Neuronal stem cell (in vitro differentiated cells): Measurements from ENCODE around the gene FSTL4.

Experiments used
- DNase-seq: peaks from one replicate; pipeline ENCODE4 v3.0.0-alpha.2; 2013; ENCODE audit warnings: low spot score
- H2AFZ ChIP-seq: one replicate; pipeline ENCODE4 v1.6.1; 2013; ENCODE audit warnings: mild to moderate bottlenecking, low read length, inconsistent platforms
- H2AK5ac ChIP-seq: 2 replicates; pipeline ENCODE4 v1.6.1; 2013; ENCODE audit warnings: low read depth, mild to moderate bottlenecking, inconsistent platforms, low read length, moderate library complexity, mixed read lengths
- H2BK120ac ChIP-seq: 2 replicates; pipeline ENCODE4 v1.6.1; 2013; ENCODE audit warnings: low read depth, mild to moderate bottlenecking, inconsistent platforms, low read length, moderate library complexity, mixed read lengths
- H2BK12ac ChIP-seq: one replicate; pipeline ENCODE4 v1.6.1; 2013; ENCODE audit warnings: low read length, inconsistent platforms
- H2BK15ac ChIP-seq: 2 replicates; pipeline ENCODE4 v1.6.1; 2013; ENCODE audit warnings: mild to moderate bottlenecking, low read length, inconsistent platforms, mixed read lengths
- H2BK5ac ChIP-seq: one replicate; pipeline ENCODE4 v1.6.1; 2013; ENCODE audit warnings: inconsistent platforms, mild to moderate bottlenecking, low read length, moderate library complexity
- H3K14ac ChIP-seq: one replicate; pipeline ENCODE4 v1.6.1; 2013; ENCODE audit warnings: low read length, inconsistent platforms
- H3K18ac ChIP-seq: 2 replicates; pipeline ENCODE4 v1.6.1; 2013; ENCODE audit warnings: low read length, inconsistent platforms
- H3K23ac ChIP-seq: 2 replicates; pipeline ENCODE4 v1.6.1; 2013; ENCODE audit warnings: low read depth, mild to moderate bottlenecking, mixed read lengths, low read length, inconsistent platforms; ENCODE audit not compliant: poor library complexity
- H3K27ac ChIP-seq: replicated peaks from 3 replicates; pipeline ENCODE4 v1.5.1; 2013; ENCODE audit warnings: low read length, inconsistent platforms
- H3K27me3 ChIP-seq, 3 experiments: 2 replicates each; pipeline ENCODE4 v1.6.1; 2013; ENCODE audit warnings: low read length in 3 of 3, mild to moderate bottlenecking in 2 of 3, inconsistent platforms in 1 of 3, low read depth in 1 of 3, mixed read lengths in 1 of 3, moderate library complexity in 1 of 3; ENCODE audit not compliant: control insufficient read depth in 3 of 3, insufficient read depth in 3 of 3
- H3K36me3 ChIP-seq, 2 donors: replicated peaks in 1 of 2; 2 replicates each; pipeline ENCODE4 v1.6.1; 2013; ENCODE audit warnings: low read length in 2 of 2; ENCODE audit not compliant: control insufficient read depth in 2 of 2, insufficient read depth in 2 of 2
- H3K4ac ChIP-seq: 2 replicates; pipeline ENCODE4 v1.6.1; 2013; ENCODE audit warnings: inconsistent platforms, mild to moderate bottlenecking, low read length, moderate library complexity
- H3K4me1 ChIP-seq, 2 donors: 1 replicate in 1 of 2; 2 replicates in 1 of 2; pipeline ENCODE4 v1.6.1; 2013; ENCODE audit warnings: low read length in 2 of 2, low read depth in 1 of 2; ENCODE audit not compliant: control insufficient read depth in 2 of 2, insufficient read depth in 1 of 2
- H3K4me2 ChIP-seq: one replicate; pipeline ENCODE4 v1.6.1; 2013; ENCODE audit warnings: mild to moderate bottlenecking, low read length, inconsistent platforms; ENCODE audit not compliant: insufficient read depth, poor library complexity, severe bottlenecking
- H3K4me3 ChIP-seq, 2 donors: 2 replicates each; pipeline ENCODE4 v1.5.1; 2013; ENCODE audit warnings: low read length in 2 of 2, mild to moderate bottlenecking in 2 of 2, inconsistent platforms in 1 of 2, moderate library complexity in 1 of 2
- H3K79me1 ChIP-seq: one replicate; pipeline ENCODE4 v1.6.1; 2013; ENCODE audit warnings: low read depth, mild to moderate bottlenecking, inconsistent platforms, low read length, moderate library complexity
- H3K9ac ChIP-seq: one replicate; pipeline ENCODE4 v1.6.1; 2013; ENCODE audit warnings: mild to moderate bottlenecking, low read depth, low read length, inconsistent platforms; ENCODE audit not compliant: poor library complexity
- H3K9me3 ChIP-seq, 2 donors: replicated peaks in 1 of 2; 2 replicates each; pipeline versions ENCODE3 to v1.6.1; 2013; ENCODE audit warnings: low read length in 2 of 2, mild to moderate bottlenecking in 2 of 2, inconsistent platforms in 1 of 2, low read depth in 1 of 2, mixed read lengths in 1 of 2, moderate library complexity in 1 of 2; ENCODE audit not compliant: control insufficient read depth in 2 of 2, insufficient read depth in 1 of 2
- H4K8ac ChIP-seq: one replicate; pipeline ENCODE4 v1.6.1; 2013; ENCODE audit warnings: low read depth, mild to moderate bottlenecking, inconsistent platforms, low read length, moderate library complexity
- H4K91ac ChIP-seq: one replicate; pipeline ENCODE4 v1.6.1; 2013; ENCODE audit warnings: low read length, low read depth, mild to moderate bottlenecking, inconsistent platforms; ENCODE audit not compliant: poor library complexity
- WGBS, 2 donors: extraction: QIAGEN DNeasy Blood & Tissue Kit; methylation state at CpG; one replicate each; pipeline ENCODE4 v1.1.7; 2013; ENCODE audit warnings: missing lambda C conversion rate in 2 of 2, mixed read lengths in 1 of 2; ENCODE audit not compliant: insufficient read length in 2 of 2, insufficient replicate concordance in 1 of 2; ENCODE audit errors: extremely low coverage in 2 of 2; 5-methylcytosine and 5-hydroxymethylcytosine counted together

FSTL4 gene

GRCh38 chr5:133511653-133512235 lies 100.6 kb downstream of the FSTL4 start:
- no peak overlapping the region for H2BK120ac ChIP-seq
- no CpG with 5 or more reads among the region's 7 CpGs for WGBS, 2 donors
- H2BK5ac ChIP-seq = no peak overlapping the region
- DNase-seq = no peak
- no peak overlapping the region for H3K4ac ChIP-seq
- H3K14ac ChIP-seq = peak overlapping the region; percentile 25
- H2AK5ac ChIP-seq = no peak overlapping the region
- H3K27me3 ChIP-seq = no peaks in the 10 kb centered on the region
- peak overlapping the region; percentile 57 for H4K91ac ChIP-seq
- H3K4me2 ChIP-seq = no peak overlapping the region
- no peaks in the 10 kb centered on the region for H3K36me3 ChIP-seq
- H3K18ac ChIP-seq = peak overlapping the region; percentile 20
- no peak overlapping the region for H3K27ac ChIP-seq
- H4K8ac ChIP-seq = no peak overlapping the region
- no peaks in the 10 kb centered on the region for H3K4me1 ChIP-seq
- no peaks in the 10 kb centered on the region for H3K9me3 ChIP-seq
- H3K23ac ChIP-seq = no peak overlapping the region
- no peak overlapping the region for H3K4me3 ChIP-seq
- H3K9ac ChIP-seq = no peak overlapping the region
- H2AFZ ChIP-seq = no peak overlapping the region
- no peak overlapping the region for H2BK15ac ChIP-seq
- no peak overlapping the region for H2BK12ac ChIP-seq
- no peaks in the 10 kb centered on the region for H3K79me1 ChIP-seq

- Histone ChIP-seq H2BK12ac (no peak overlapping the region), H3K9me3 (no peaks in the 10 kb centered on the region), H3K4ac (no peak overlapping the region), H3K4me1 (peaks cover 0 to 4% of the 10 kb centered on the region in 2 donors), H3K4me3 (no peak overlapping the region), H3K36me3 (no peaks in the 10 kb centered on the region), H3K9ac (no peak overlapping the region), H3K4me2 (no peak overlapping the region), H2AFZ (no peak overlapping the region), H4K91ac (no peak overlapping the region), H3K14ac (no peak overlapping the region), H2BK5ac (no peak overlapping the region), H3K79me1 (no peaks in the 10 kb centered on the region), H2BK15ac (no peak overlapping the region), H3K18ac (no peak overlapping the region), H4K8ac (no peak overlapping the region), H3K23ac (no peak overlapping the region), H2AK5ac (no peak overlapping the region), H2BK120ac (no peak overlapping the region), H3K27ac (no peak overlapping the region), H3K27me3 (no peaks in the 10 kb centered on the region)
- no peak for DNase-seq
- no CpG with 5 or more reads among the region's 11 CpGs for WGBS, 2 donors
Observed at GRCh38 chr5:133510634-133511262, 101.6 kb downstream of the FSTL4 start.

- H3K18ac ChIP-seq = no peak overlapping the region
- H2AFZ ChIP-seq = no peak overlapping the region
- no peak overlapping the region for H3K14ac ChIP-seq
- no peak overlapping the region for H3K27ac ChIP-seq
- H3K27me3 ChIP-seq = no peaks in the 10 kb centered on the region
- H3K4ac ChIP-seq = no peak overlapping the region
- H3K4me3 ChIP-seq = no peak overlapping the region
- no peak overlapping the region for H4K91ac ChIP-seq
- DNase-seq = no peak
- no CpG with 5 or more reads among the region's 4 CpGs for WGBS, 2 donors
- no peaks in the 10 kb centered on the region for H3K9me3 ChIP-seq
- H2AK5ac ChIP-seq = no peak overlapping the region
- no peak overlapping the region for H2BK15ac ChIP-seq
- H2BK12ac ChIP-seq = peak overlapping the region; percentile 91
- no peak overlapping the region for H3K9ac ChIP-seq
- H3K4me2 ChIP-seq = no peak overlapping the region
- no peak overlapping the region for H2BK120ac ChIP-seq
- H4K8ac ChIP-seq = no peak overlapping the region
- H3K79me1 ChIP-seq = no peaks in the 10 kb centered on the region
- H2BK5ac ChIP-seq = no peak overlapping the region
- H3K4me1 ChIP-seq = peaks cover 0 to 4% of the 10 kb centered on the region in 2 donors
- H3K23ac ChIP-seq = peak overlapping the region; percentile 60
- H3K36me3 ChIP-seq = no peaks in the 10 kb centered on the region
Observed at GRCh38 chr5:133509742-133510079, 102.6 kb downstream of the FSTL4 start.

- H3K4me2 ChIP-seq = no peak overlapping the region
- no peak overlapping the region for H4K8ac ChIP-seq
- no peak overlapping the region for H3K4ac ChIP-seq
- H3K9ac ChIP-seq = no peak overlapping the region
- H3K18ac ChIP-seq = no peak overlapping the region
- no CpG with 5 or more reads among the region's 3 CpGs for WGBS, 2 donors
- H3K4me3 ChIP-seq = no peak overlapping the region
- DNase-seq = no peak
- no peaks in the 10 kb centered on the region for H3K79me1 ChIP-seq
- no peak overlapping the region for H2BK5ac ChIP-seq
- H2BK15ac ChIP-seq = no peak overlapping the region
- no peak overlapping the region for H4K91ac ChIP-seq
- H3K9me3 ChIP-seq = no peaks in the 10 kb centered on the region
- H2BK120ac ChIP-seq = no peak overlapping the region
- no peaks in the 10 kb centered on the region for H3K36me3 ChIP-seq
- H2AFZ ChIP-seq = no peak overlapping the region
- peak overlapping the region; percentile 91 for H2BK12ac ChIP-seq
- no peaks in the 10 kb centered on the region for H3K27me3 ChIP-seq
- no peak overlapping the region for H2AK5ac ChIP-seq
- no peak overlapping the region for H3K27ac ChIP-seq
- peaks cover 0 to 4% of the 10 kb centered on the region in 2 donors for H3K4me1 ChIP-seq
- H3K14ac ChIP-seq = no peak overlapping the region
- H3K23ac ChIP-seq = no peak overlapping the region
Observed at GRCh38 chr5:133508845-133509741, 103.2 kb downstream of the FSTL4 start.
